GM21526 (cell line): Measurements from ENCODE around the gene CCL4L2.
"Not testable (repeated sequence)": the region's sequence is repeated elsewhere in the genome, so short reads cannot be mapped to it uniquely, and the experiment has no call there.

Source experiments
- ATAC-seq: cut with Tn5 transposase; IDR thresholded peaks from one replicate; pipeline ENCODE4 v1.9.1; 2021; ENCODE audit warnings: moderate library complexity; ENCODE audit not compliant: unreplicated experiment, low FRiP score

Gene CCL4L2

GRCh38 chr17:36210439-36211211 is at the start of gene CCL4L2:
Gene CCL4L2, plus strand, starts transcription at chr17:36211063.
- peak; percentile 54 for ATAC-seq

- not testable (repeated sequence) for ATAC-seq
These were observed 42.0 kb upstream of the CCL4L2 start for GRCh38 chr17:36168836-36169235.

GRCh38 chr17:36176536-36176935 is 34.3 kb upstream of the CCL4L2 start, which contains the start of gene TBC1D3B:
Gene TBC1D3B, minus strand, starts transcription at chr17:36176636. Its CDS starts 1,586 bp downstream, at chr17:36175050.
- not testable (repeated sequence) for ATAC-seq

GRCh38 chr17:36181446-36182175 is 29.3 kb upstream of the CCL4L2 start:
- not testable (repeated sequence) for ATAC-seq

- no peak for ATAC-seq
These were observed 28.5 kb upstream of the CCL4L2 start for GRCh38 chr17:36182176-36183000.

- no peak for ATAC-seq
These were observed 27.6 kb upstream of the CCL4L2 start for GRCh38 chr17:36183001-36183971.

GRCh38 chr17:36184023-36184765 is 26.7 kb upstream of the CCL4L2 start:
- ATAC-seq, result no peak

- no peak for ATAC-seq
These were observed 25.4 kb upstream of the CCL4L2 start for GRCh38 chr17:36185416-36185815.

GRCh38 chr17:36186810-36187763 is 23.8 kb upstream of the CCL4L2 start:
- not testable (repeated sequence) for ATAC-seq

- not testable (repeated sequence) for ATAC-seq
These were observed 22.8 kb upstream of the CCL4L2 start for GRCh38 chr17:36187943-36188665.

GRCh38 chr17:36188891-36189306 is 22.0 kb upstream of the CCL4L2 start:
- no peak for ATAC-seq

GRCh38 chr17:36189993-36190392 is 20.9 kb upstream of the CCL4L2 start:
- not testable (repeated sequence) for ATAC-seq

GRCh38 chr17:36190549-36191330 is 20.1 kb upstream of the CCL4L2 start:
- ATAC-seq, result not testable (repeated sequence)

- ATAC-seq, result no peak
These were observed 17.6 kb upstream of the CCL4L2 start for GRCh38 chr17:36193216-36193775.

- not testable (repeated sequence) for ATAC-seq
These were observed 16.6 kb upstream of the CCL4L2 start for GRCh38 chr17:36194147-36194831.
